Gastroesophageal sphincter (tissue), 4 donors: ENCODE data around the gene ZNF320. TPM values are rescaled to one million over a fixed set of nuclear protein-coding genes. Genes with fewer than 3 reads are reported as not detected.
"Not testable (repeated sequence)": the region's sequence is repeated elsewhere in the genome, so short reads cannot be mapped to it uniquely, and the experiment has no call there.

Source experiments
- ATAC-seq: fragments of 150-250 bp; one replicate; pipeline ENCODE4 v1.9.1; 2016; ENCODE audit warnings: mild to moderate bottlenecking, moderate library complexity
- H3K27ac ChIP-seq, 4 donors: fragments of 200-600 bp; sonication (generic) in 3 of 4; 1 replicate in 3 of 4; 2 replicates in 1 of 4; pipeline ENCODE4 v1.5.1; 2016 to 2019
- H3K27me3 ChIP-seq: fragments of 200-600 bp; sonication (generic); one replicate; pipeline ENCODE4 v1.5.1; 2019
- H3K36me3 ChIP-seq, 2 donors: fragments of 200-600 bp; sonication (generic); one replicate each; pipeline ENCODE4 v1.5.1; 2019; ENCODE audit warnings: control low read depth in 1 of 2
- H3K4me1 ChIP-seq, 3 donors: fragments of 200-600 bp; sonication (generic); 1 replicate in 2 of 3; 2 replicates in 1 of 3; pipeline ENCODE4 v1.5.1; 2016 to 2019; ENCODE audit warnings: control low read depth in 2 of 3
- H3K4me3 ChIP-seq, 2 donors: fragments of 200-600 bp; sonication (generic); one replicate each; pipeline ENCODE4 v1.5.1; 2019; ENCODE audit warnings: mild to moderate bottlenecking in 1 of 2, moderate library complexity in 1 of 2
- H3K9me3 ChIP-seq, 3 donors: fragments of 200-600 bp; sonication (generic); one replicate each; pipeline ENCODE4 v1.5.1; 2017 to 2019; ENCODE audit warnings: control low read depth in 2 of 3
- CTCF ChIP-seq, 4 experiments: fragments of 200-600 bp in 2 of 4; fragments of 450-650 bp in 2 of 4; sonication (generic) in 1 of 4; IDR thresholded peaks; one replicate each; pipeline ENCODE4 v1.5.1; 2017 to 2019; ENCODE audit warnings: antibody characterized with exemption in 4 of 4, mild to moderate bottlenecking in 2 of 4, moderate library complexity in 2 of 4
- EP300 ChIP-seq: sonication (generic); formaldehyde crosslinking; IDR thresholded peaks from one replicate; pipeline ENCODE4 v1.6.1; 2017; ENCODE audit warnings: antibody characterized with exemption, mild to moderate bottlenecking
- POLR2A ChIP-seq, 2 donors: fragments of 450-650 bp; IDR thresholded peaks; one replicate each; pipeline ENCODE4 v1.6.1; 2017; ENCODE audit warnings: antibody characterized with exemption in 2 of 2, mild to moderate bottlenecking in 2 of 2, moderate library complexity in 1 of 2
- POLR2AphosphoS5 ChIP-seq: sonication (generic); formaldehyde crosslinking; IDR thresholded peaks from one replicate; pipeline ENCODE4 v1.6.1; 2017; ENCODE audit warnings: antibody characterized with exemption
- WGBS, 2 donors: methylation state at CpG; one replicate each; pipeline ENCODE4 v1.1.5; 2018; ENCODE audit warnings: low coverage in 1 of 2; 5-methylcytosine and 5-hydroxymethylcytosine counted together
- total RNA-seq, 4 donors: library from RNA; depleted of rRNA; stranded (reverse); fragments of >200 nt; gene quantifications; one replicate each; pipeline ENCODE4 v1.1.0, GENCODE V29; 2016

Gene ZNF320
- total RNA-seq, 4 donors from 2014 or later, result 8.4 to 16.2 (median 12.1) TPM

- peaks cover 0 to 8% of the 10 kb centered on the region in 2 donors for H3K36me3 ChIP-seq
- H3K27ac ChIP-seq, result no peak overlapping the region
- no peak for TF ChIP-seq POLR2AphosphoS5
- ATAC-seq, result no peak
- peaks cover 0 to 15% (median 0%) of the 10 kb centered on the region in 3 donors for H3K4me1 ChIP-seq
- no peaks in the 10 kb centered on the region for H3K9me3 ChIP-seq
- 63 to 72% methylated on average over 5 of the region's 5 CpGs for WGBS, 2 donors
- H3K4me3 ChIP-seq, result no peak overlapping the region
- no peaks in the 10 kb centered on the region for H3K27me3 ChIP-seq
Observed at GRCh38 chr19:52938761-52939160, 41.3 kb upstream of the ZNF320 start.

- H3K9me3 ChIP-seq, result no peaks in the 10 kb centered on the region
- peaks cover 0 to 6% (median 0%) of the 10 kb centered on the region in 3 donors for H3K4me1 ChIP-seq
- 63 to 87% methylated on average over 1 to 5 of the region's 7 CpGs for WGBS, 2 donors
- TF ChIP-seq POLR2AphosphoS5 (no peak), POLR2A (IDR thresholded peaks at IDR 0.05) (no peak), CTCF (IDR thresholded peaks at IDR 0.05) (no peak), EP300 (no peak)
- peaks cover 0 to 8% of the 10 kb centered on the region in 2 donors for H3K36me3 ChIP-seq
- no peaks in the 10 kb centered on the region for H3K27me3 ChIP-seq
- H3K27ac ChIP-seq, result no peak overlapping the region
- no peak for ATAC-seq
- H3K4me3 ChIP-seq, result no peak overlapping the region
Observed at GRCh38 chr19:52936954-52937325, 39.5 kb upstream of the ZNF320 start.

- TF ChIP-seq POLR2A (IDR thresholded peaks at IDR 0.05) (no peak), CTCF (IDR thresholded peaks at IDR 0.05) (no peak), EP300 (no peak), POLR2AphosphoS5 (no peak)
- H3K27me3 ChIP-seq, result no peaks in the 10 kb centered on the region
- peaks cover 0 to 8% of the 10 kb centered on the region in 2 donors for H3K36me3 ChIP-seq
- peaks cover 0 to 2% (median 0%) of the 10 kb centered on the region in 3 donors for H3K4me1 ChIP-seq
- H3K27ac ChIP-seq, result no peak overlapping the region
- no peak for ATAC-seq
- 72% methylated on average over 10 of the region's 12 CpGs; no CpG with 5 or more reads in 1 of the 2 donors for WGBS, 2 donors
- H3K4me3 ChIP-seq, result no peak overlapping the region
- no peaks in the 10 kb centered on the region for H3K9me3 ChIP-seq
Observed at GRCh38 chr19:52936151-52936953, 38.9 kb upstream of the ZNF320 start.

- ATAC-seq, result no peak
- no peak overlapping the region for H3K4me3 ChIP-seq
- no peak overlapping the region for H3K27ac ChIP-seq
- 82 to 92% methylated on average over 2 to 6 of the region's 8 CpGs for WGBS, 2 donors
- H3K4me1 ChIP-seq, result no peaks in the 10 kb centered on the region
- H3K9me3 ChIP-seq, result no peaks in the 10 kb centered on the region
- TF ChIP-seq POLR2AphosphoS5, result no peak
- TF ChIP-seq CTCF (IDR thresholded peaks at IDR 0.05), result no peak
- no peak for TF ChIP-seq EP300
- no peak for TF ChIP-seq POLR2A (IDR thresholded peaks at IDR 0.05)
- peaks cover 0 to 8% of the 10 kb centered on the region in 2 donors for H3K36me3 ChIP-seq
- H3K27me3 ChIP-seq, result no peaks in the 10 kb centered on the region
Observed at GRCh38 chr19:52935434-52935833, 38.0 kb upstream of the ZNF320 start.

GRCh38 chr19:52924641-52925040, 27.2 kb upstream of the ZNF320 start:
- not testable (repeated sequence) for H3K9me3 ChIP-seq, H3K27me3 ChIP-seq, ATAC-seq, H3K4me3 ChIP-seq
- peaks cover 0 to 24% (median 3%) of the 10 kb centered on the region in 3 donors for H3K4me1 ChIP-seq
- H3K27ac ChIP-seq, result peak overlapping the region in 2 of 4 donors; percentile 79 to 91
- 80 to 97% methylated on average over 1 to 4 of the region's 9 CpGs for WGBS, 2 donors
- peaks cover 0 to 21% of the 10 kb centered on the region in 2 donors for H3K36me3 ChIP-seq
